GM12892 (cell line): ENCODE data around the gene CCDC24.

ENCODE experiments used
- POLR2A ChIP-seq: IDR thresholded peaks from 2 replicates; pipeline ENCODE4 v1.6.1; 2011; ENCODE audit warnings: low read depth, low read length, control low read depth
- TAF1 ChIP-seq: IDR thresholded peaks from 2 replicates; pipeline ENCODE4 v1.6.1; 2011; ENCODE audit warnings: low read depth, mild to moderate bottlenecking, control low read depth, low read length, borderline replicate concordance

GRCh38 chr1:43947874-43948437 is 43.4 kb upstream of the CCDC24 start:
- TF ChIP-seq POLR2A (no peak), TAF1 (no peak)
